ENCODE results near the gene CEND1. TPM values are rescaled to one million over a fixed set of nuclear protein-coding genes. Genes with fewer than 3 reads are reported as not detected.

The CEND1 gene
- total RNA-seq, 2 donors from 2014 or later: 0.35 to 0.40 TPM

DNA sequence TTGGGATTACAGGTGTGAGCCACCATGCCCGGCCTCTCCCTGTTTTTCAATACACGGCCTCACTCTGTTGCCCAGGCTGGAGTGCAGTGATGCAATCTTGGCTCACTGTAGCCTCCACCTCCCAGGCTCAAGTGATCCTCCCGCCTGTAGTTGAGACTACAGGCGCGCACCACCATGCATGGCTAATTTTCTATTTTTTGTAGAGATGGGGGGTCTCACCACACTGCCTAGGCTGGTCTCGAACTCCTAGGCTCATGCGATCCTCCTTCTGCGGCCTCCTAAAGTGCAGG is 24.1 kb downstream of the CEND1 start:
- Histone ChIP-seq H3K4me1 (peaks cover 3% of the 10 kb centered on the region), H3K9ac (ENCODE audit: low read depth in 2 of 2, low read length in 2 of 2) (no peak overlapping the region), H3K27ac (no peak overlapping the region), H3K36me3 (peaks cover 12% of the 10 kb centered on the region), H3K9me3 (no peaks in the 10 kb centered on the region), H3K27me3 (no peaks in the 10 kb centered on the region), H3K4me3 (no peak overlapping the region)
- no peak for DNase-seq
- no peak for TF ChIP-seq CTCF (IDR thresholded peaks at IDR 0.05)
- intact Hi-C loops (cut with DNase I): no loop called here

- Histone ChIP-seq H3K27ac (no peak overlapping the region), H3K9ac (ENCODE audit: low read depth in 2 of 2, low read length in 2 of 2) (no peak overlapping the region), H3K4me1 (peaks cover 3% of the 10 kb centered on the region), H3K4me3 (no peak overlapping the region), H3K9me3 (no peaks in the 10 kb centered on the region), H3K36me3 (peaks cover 12% of the 10 kb centered on the region), H3K27me3 (no peaks in the 10 kb centered on the region)
- DNase-seq: peak; percentile 60
- intact Hi-C loops (cut with DNase I): no loop called here
- TF ChIP-seq CTCF (IDR thresholded peaks at IDR 0.05): peak; percentile 54
Observed at GRCh38 chr11:765025-765801, 24.7 kb downstream of the CEND1 start.

DNA sequence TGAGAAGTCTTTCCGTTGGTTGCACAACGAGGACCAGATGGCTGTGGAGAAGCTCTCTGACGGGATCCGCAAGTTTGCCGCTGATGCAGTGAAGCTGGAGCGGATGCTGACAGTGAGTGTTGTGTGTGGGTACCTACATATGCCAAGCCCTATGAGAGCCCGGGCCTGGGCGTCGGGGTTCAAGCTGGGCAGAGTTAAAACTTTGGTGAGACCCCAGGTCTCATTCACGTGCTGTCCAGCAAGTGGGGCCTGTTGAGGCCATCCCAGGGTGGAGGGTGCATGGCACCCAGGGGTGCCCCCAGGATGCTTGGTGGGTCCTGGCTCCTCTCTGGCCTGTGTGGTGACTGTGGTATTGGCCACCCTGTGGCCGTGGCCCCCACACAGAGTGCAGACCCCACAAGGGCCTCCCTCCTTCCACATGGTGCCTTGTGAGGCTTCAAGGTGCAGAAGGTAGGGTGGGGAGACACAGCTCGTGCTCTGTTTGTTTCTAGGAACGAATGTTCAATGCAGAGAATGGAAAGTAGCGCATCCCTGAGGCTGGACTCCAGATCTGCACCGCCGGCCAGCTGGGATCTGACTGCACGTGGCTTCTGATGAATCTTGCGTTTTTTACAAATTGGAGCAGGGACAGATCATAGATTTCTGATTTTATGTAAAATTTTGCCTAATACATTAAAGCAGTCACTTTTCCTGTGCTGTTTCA is 25.4 kb downstream of the CEND1 start:
- no peak for DNase-seq
- TF ChIP-seq CTCF (IDR thresholded peaks at IDR 0.05): no peak
- Histone ChIP-seq H3K27ac (no peak overlapping the region), H3K27me3 (no peaks in the 10 kb centered on the region), H3K36me3 (peaks cover 12% of the 10 kb centered on the region), H3K9me3 (no peaks in the 10 kb centered on the region), H3K4me3 (no peak overlapping the region), H3K9ac (ENCODE audit: low read depth in 2 of 2, low read length in 2 of 2) (no peak overlapping the region), H3K4me1 (peaks cover 3% of the 10 kb centered on the region)
- intact Hi-C loops (cut with DNase I): no loop called here

- Histone ChIP-seq H3K27ac (no peak overlapping the region), H3K4me1 (peaks cover 3% of the 10 kb centered on the region), H3K9ac (ENCODE audit: low read depth in 2 of 2, low read length in 2 of 2) (no peak overlapping the region), H3K27me3 (no peaks in the 10 kb centered on the region), H3K36me3 (peaks cover 17% of the 10 kb centered on the region), H3K4me3 (no peak overlapping the region), H3K9me3 (no peaks in the 10 kb centered on the region)
- no peak for DNase-seq
- intact Hi-C loops (cut with DNase I): no loop called here
- TF ChIP-seq CTCF (IDR thresholded peaks at IDR 0.05): no peak
Observed at GRCh38 chr11:763549-764321, 26.2 kb downstream of the CEND1 start.

- intact Hi-C loops (cut with DNase I): no loop called here
- Histone ChIP-seq H3K27ac (no peak overlapping the region), H3K4me1 (peaks cover 3% of the 10 kb centered on the region), H3K4me3 (no peak overlapping the region), H3K27me3 (no peaks in the 10 kb centered on the region), H3K36me3 (peaks cover 17% of the 10 kb centered on the region), H3K9ac (ENCODE audit: low read depth in 2 of 2, low read length in 2 of 2) (peak overlapping the region in 1 of 2 donors; percentile 63), H3K9me3 (no peaks in the 10 kb centered on the region)
- peak; percentile 68 for DNase-seq
- no peak for TF ChIP-seq CTCF (IDR thresholded peaks at IDR 0.05)
Observed at GRCh38 chr11:763073-763463, 26.8 kb downstream of the CEND1 start.

Measured in colonic mucosa (tissue), 4 donors.